Suppressor macrophage (primary cell): ENCODE results near the gene CISD1.

ENCODE experiments used
- DNase-seq, 4 experiments: peaks; one replicate each; pipeline ENCODE4 v3.0.0-alpha.2; 2020 to 2022

Gene CISD1

GRCh38 chr10:58316874-58317273 is 47.9 kb downstream of the CISD1 start:
- no peak for DNase-seq

DNA sequence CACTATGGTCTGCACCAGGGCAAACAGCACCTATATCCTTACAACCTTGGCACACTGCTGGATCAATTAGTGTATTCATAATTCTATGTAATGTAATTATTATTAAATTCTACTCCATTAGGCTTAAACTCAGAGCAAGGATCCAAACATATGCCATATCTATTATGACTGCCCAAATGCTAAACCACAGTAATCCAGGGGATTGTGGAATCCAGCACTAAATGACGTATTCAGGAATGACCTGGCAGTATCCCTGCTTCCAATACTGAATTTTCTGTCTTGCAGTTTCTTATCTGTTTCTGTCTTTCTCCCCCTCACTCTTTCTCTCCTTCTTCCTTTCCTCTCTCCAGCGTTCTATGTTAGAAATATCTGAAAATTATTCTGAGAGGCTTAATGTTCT is 49.4 kb downstream of the CISD1 start:
- DNase-seq = no peak

- DNase-seq = peak in 3 of 4 experiments; percentile 19 to 42 (median 31)
Observed at GRCh38 chr10:58319599-58319998, 50.6 kb downstream of the CISD1 start.

DNA sequence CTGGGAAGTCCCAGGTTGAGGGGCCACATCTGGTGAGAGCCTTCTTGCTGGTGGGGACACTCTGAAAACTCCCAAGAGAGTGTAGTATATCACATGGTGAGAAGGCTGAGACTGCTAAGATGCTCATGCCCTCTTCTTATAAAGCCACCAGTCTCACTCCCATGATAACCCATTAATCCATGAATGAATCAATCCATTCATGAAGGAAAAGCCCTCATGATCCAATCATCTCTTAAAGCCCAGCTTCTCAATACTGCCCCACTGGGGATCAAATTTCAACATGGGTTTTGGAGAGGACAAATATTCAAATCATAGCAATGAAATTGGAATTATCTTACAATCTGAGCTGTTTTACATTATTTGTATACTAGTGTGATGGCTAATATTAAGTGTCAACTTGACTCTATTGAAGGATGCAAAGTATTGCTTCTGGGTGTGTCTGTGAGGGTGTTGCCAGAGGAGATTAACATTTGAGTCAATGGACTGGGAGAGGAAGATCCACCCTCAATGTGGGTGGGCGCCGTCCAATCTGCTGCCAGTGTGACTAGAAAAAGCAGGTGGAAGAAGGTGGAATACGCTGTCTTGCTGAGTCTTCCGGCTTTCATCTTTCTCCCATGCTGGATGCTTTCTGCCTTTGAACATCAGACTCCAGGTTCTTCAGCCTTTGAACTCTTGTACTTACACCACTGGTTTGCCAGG is 51.5 kb downstream of the CISD1 start:
- DNase-seq = no peak

- peak; percentile 81 to 93 (median 86) for DNase-seq
Observed at GRCh38 chr10:58322072-58322834, 53.3 kb downstream of the CISD1 start.

- DNase-seq = peak in 1 of 4 experiments; percentile 13
Observed at GRCh38 chr10:58322835-58323209, 53.9 kb downstream of the CISD1 start.

- no peak for DNase-seq
Observed at GRCh38 chr10:58326967-58327381, 58.0 kb downstream of the CISD1 start.

GRCh38 chr10:58328233-58328632 is 59.3 kb downstream of the CISD1 start:
- DNase-seq = no peak

GRCh38 chr10:58330431-58330830 is 61.5 kb downstream of the CISD1 start:
- peak; percentile 20 to 73 (median 50) for DNase-seq

DNA sequence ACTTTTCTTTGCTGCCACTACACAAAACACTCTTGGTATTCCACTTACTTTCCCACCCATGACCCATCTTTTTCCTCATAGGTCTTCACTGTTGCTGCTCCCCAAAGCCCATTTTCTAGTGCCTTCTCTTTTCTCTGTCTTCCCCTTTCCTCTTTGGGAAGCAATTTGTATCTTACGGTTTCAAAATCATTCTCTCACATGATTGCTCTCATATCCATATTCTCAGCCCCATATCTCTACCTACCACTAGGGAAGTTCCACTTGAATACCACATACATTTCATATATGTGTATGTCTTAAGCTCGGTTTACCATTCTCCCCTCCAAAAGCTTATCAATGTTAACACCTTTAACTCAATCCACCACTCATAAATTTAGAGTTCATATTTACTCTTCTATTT is 62.7 kb downstream of the CISD1 start:
- peak; percentile 23 to 84 (median 60) for DNase-seq

DNA sequence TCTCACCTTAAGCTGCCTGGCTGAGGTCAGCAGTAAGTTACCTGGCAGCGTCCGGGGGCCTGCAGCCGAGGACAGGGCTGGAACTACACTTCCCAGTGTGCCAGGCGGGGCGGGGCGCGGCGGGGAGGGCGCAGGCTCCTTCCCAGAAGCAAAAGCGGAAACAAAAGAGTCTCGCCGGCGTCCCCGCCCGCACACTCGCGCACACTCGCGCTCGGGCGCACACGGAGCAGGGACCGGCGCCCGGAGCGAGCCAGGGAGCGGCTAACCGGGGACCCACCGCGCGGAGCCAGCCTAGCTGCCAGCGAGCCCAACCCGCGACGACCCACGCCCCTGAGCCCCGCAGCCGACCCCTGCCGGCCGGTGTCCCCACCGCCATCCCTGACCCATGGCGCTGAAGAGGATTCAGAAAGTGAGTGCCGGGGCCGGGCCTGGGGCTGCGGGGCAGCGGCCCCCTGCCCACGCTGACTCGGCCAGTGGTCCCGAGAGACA is 65.9 kb downstream of the CISD1 start, which contains the start of gene UBE2D1:
Gene UBE2D1 (plus strand): TSS at position 190 of the 489 bp plus-strand sequence. CDS start 196 bp downstream, at position 386.
- DNase-seq = peak; percentile 90 to 96 (median 94)

- DNase-seq = peak; percentile 16 to 51 (median 42)
Observed at GRCh38 chr10:58335306-58336005, 66.5 kb downstream of the CISD1 start.

GRCh38 chr10:58336242-58336641 is 67.3 kb downstream of the CISD1 start:
- no peak for DNase-seq
